ENCODE data around the gene GAREM1.

- TF ChIP-seq CTCF (IDR thresholded peaks at IDR 0.05) (no peak), TEAD4 (IDR thresholded peaks at IDR 0.05; ENCODE audit: borderline replicate concordance, insufficient read depth) (no peak), RAD21 (IDR thresholded peaks at IDR 0.05; ENCODE audit: low read length) (no peak), POLR2AphosphoS5 (IDR thresholded peaks at IDR 0.05; ENCODE audit: low read depth, low read length) (no peak), EP300 (IDR thresholded peaks at IDR 0.05; ENCODE audit: borderline replicate concordance in 1 of 2, low read depth in 1 of 2, low read length in 1 of 2) (no peak), ELF1 (IDR thresholded peaks at IDR 0.05) (no peak), USF2 (IDR thresholded peaks at IDR 0.05; ENCODE audit: borderline replicate concordance, low read depth, low read length) (no peak), PBX3 (IDR thresholded peaks at IDR 0.05) (no peak), MXI1 (IDR thresholded peaks at IDR 0.05; ENCODE audit: low read depth, low read length) (no peak), SIN3A (IDR thresholded peaks at IDR 0.05; ENCODE audit: borderline replicate concordance, low read depth, low read length) (no peak), YY1 (IDR thresholded peaks at IDR 0.05; ENCODE audit: low read depth) (no peak), TAF1 (IDR thresholded peaks at IDR 0.05; ENCODE audit: borderline replicate concordance, low read depth, low read length) (no peak), REST (IDR thresholded peaks at IDR 0.05; ENCODE audit: low read depth, low read length) (no peak), NFIC (IDR thresholded peaks at IDR 0.05; ENCODE audit: borderline replicate concordance) (no peak)
These were observed 135.5 kb downstream of the GAREM1 start for GRCh38 chr18:32335228-32335627.
